ENCODE data around the gene STX1A. TPM values are rescaled to one million over a fixed set of nuclear protein-coding genes. Genes with fewer than 3 reads are reported as not detected.

STX1A gene
- total and polyA plus RNA-seq, 2 of the 4 experiments (the other 2 are of a cell fraction): 9.3 to 22.0 TPM

DNA sequence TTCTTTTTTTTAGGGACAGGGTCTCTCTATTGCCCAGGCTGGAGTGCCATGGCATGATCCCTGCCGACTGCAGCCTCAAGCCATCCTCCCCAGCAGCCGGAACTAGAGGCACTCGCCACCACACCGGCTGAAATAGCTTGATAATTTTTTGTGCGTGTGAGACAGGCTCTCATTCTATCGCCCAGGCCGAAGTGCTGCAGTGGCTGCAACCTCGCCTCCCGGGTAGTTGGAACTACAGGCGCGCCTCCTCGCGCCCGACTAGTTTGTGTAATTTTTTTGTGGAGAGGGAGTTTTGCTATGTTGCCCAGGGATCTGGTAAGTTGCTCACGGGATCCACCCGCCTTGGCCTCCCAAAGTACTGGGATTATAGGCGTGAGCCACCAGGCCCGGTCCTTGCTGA is 34.2 kb downstream of the STX1A start:
- Histone ChIP-seq H2BK20ac (ENCODE audit: low read depth, low read length) (no peak overlapping the region), H3K9ac (ENCODE audit: low read depth, low read length) (no peak overlapping the region), H3K27me3 (ENCODE audit: control insufficient read depth, insufficient read depth, low read length) (no peaks in the 10 kb centered on the region), H3K23ac (ENCODE audit: low read depth, low read length) (no peak overlapping the region), H3K14ac (replicated peaks; ENCODE audit: low read depth, low read length) (no peak overlapping the region), H3K4me3 (ENCODE audit: insufficient read depth, low read depth, low read length) (no peak overlapping the region), H4K91ac (ENCODE audit: insufficient read depth, low read depth, low read length) (no peak overlapping the region), H4K8ac (ENCODE audit: low read depth in 2 of 2, low read length in 2 of 2) (no peak overlapping the region), H3K9me1 (ENCODE audit: insufficient read depth, low read length) (peaks cover 7% of the 10 kb centered on the region; the same call in 1 of the 2 replicates), H3K9me3 (ENCODE audit: control insufficient read depth, insufficient read depth, low read length) (no peaks in the 10 kb centered on the region), H3K4me2 (ENCODE audit: low read depth, low read length) (no peak overlapping the region), H3K36me3 (ENCODE audit: control insufficient read depth, insufficient read depth, low read length) (peaks cover 18% of the 10 kb centered on the region), H4K5ac (ENCODE audit: low read depth, low read length) (no peak overlapping the region), H2BK15ac (ENCODE audit: low read depth, low read length) (no peak overlapping the region), H3K4ac (ENCODE audit: low read depth, low read length) (no peak overlapping the region), H3K56ac (ENCODE audit: extremely low read depth, insufficient read depth, low read length) (no peak overlapping the region), H4K20me1 (ENCODE audit: insufficient read depth, low read length) (peaks cover 7% of the 10 kb centered on the region; the same call in 1 of the 2 replicates), H2AK5ac (ENCODE audit: low read depth, low read length) (no peak overlapping the region), H3K79me1 (ENCODE audit: low read depth in 1 of 2, low read length in 2 of 2) (peaks cover 41 to 70% of the 10 kb centered on the region in 2 experiments), H2AK9ac (replicated peaks; ENCODE audit: low read depth, low read length, poor library complexity) (no peak overlapping the region), H2BK5ac (ENCODE audit: low read depth, low read length, poor library complexity, severe bottlenecking) (no peak overlapping the region), H3K18ac (ENCODE audit: low read depth, low read length) (no peak overlapping the region), H3K27ac (ENCODE audit: insufficient read depth, low read length) (no peak overlapping the region), H2BK120ac (ENCODE audit: low read depth, low read length) (no peak overlapping the region), H3K4me1 (ENCODE audit: control insufficient read depth, insufficient read depth, low read length) (peaks cover 13% of the 10 kb centered on the region), H2AFZ (replicated peaks; ENCODE audit: low read length, poor library complexity) (no peak overlapping the region)
- intact Hi-C loops (cut with micrococcal nuclease) (no loop called here), dilution Hi-C loops (cut with HindIII; ENCODE audit: low sequenced_read_pairs, unreplicated experiment) (no loop called here), in situ Hi-C loops (cut with MboI; ENCODE audit: low sequenced_read_pairs) (no loop called here)
- 95% methylated on average over 13 of the region's 18 CpGs; no CpG with 5 or more reads in 1 of the 2 experiments for WGBS, 2 experiments (ENCODE audit: extremely low coverage in 2 of 2, insufficient read length in 1 of 2)
- ChIA-PET POLR2A (ENCODE audit: unreplicated experiment) (no interaction called here), CTCF (no interaction called here)
- DNase-seq (no peak), ATAC-seq (ENCODE audit: low read depth) (no peak)
- BruUV-seq (replicated peaks): no TSS peak
- TF ChIP-seq RCOR1 (IDR thresholded peaks at IDR 0.05; ENCODE audit: insufficient replicate concordance, low read length): no peak
- no peak for TF ChIP-seq POLR2A (IDR thresholded peaks at IDR 0.05; ENCODE audit: low read depth, low read length)
- TF ChIP-seq RAD21 (IDR thresholded peaks at IDR 0.05; ENCODE audit: low read length): no peak
- no peak for TF ChIP-seq USF2 (IDR thresholded peaks at IDR 0.05; ENCODE audit: low read depth, low read length)
- no peak for TF ChIP-seq SMC3 (IDR thresholded peaks at IDR 0.05; ENCODE audit: low read depth, low read length)
- no peak for TF ChIP-seq FOS (IDR thresholded peaks at IDR 0.05; ENCODE audit: low read depth, low read length)
